H9 (cell line): ENCODE measurements around the gene GBP2. TPM values are rescaled to one million over a fixed set of nuclear protein-coding genes. Genes with fewer than 3 reads are reported as not detected.

Source experiments
- DNase-seq: peaks from one replicate; pipeline ENCODE4 v3.0.0-alpha.2; 2017
- H2AFZ ChIP-seq: one replicate; pipeline ENCODE4 v1.6.1; 2013; ENCODE audit warnings: mild to moderate bottlenecking, low read length, control low read depth, moderate library complexity
- H2AK5ac ChIP-seq: 2 replicates; pipeline ENCODE4 v1.6.1; 2013; ENCODE audit warnings: low read length, control low read depth, mixed read lengths; ENCODE audit not compliant: insufficient read length
- H2BK120ac ChIP-seq: one replicate; pipeline ENCODE4 v1.6.1; 2013; ENCODE audit warnings: low read depth, mild to moderate bottlenecking, low read length, control low read depth, inconsistent platforms; ENCODE audit not compliant: poor library complexity, severe bottlenecking
- H2BK12ac ChIP-seq: 2 replicates; pipeline ENCODE4 v1.6.1; 2013; ENCODE audit warnings: low read length, control low read depth, mixed read lengths, low read depth; ENCODE audit not compliant: insufficient read length
- H2BK15ac ChIP-seq: 2 replicates; pipeline ENCODE4 v1.6.1; 2013; ENCODE audit warnings: low read depth, low read length, control low read depth
- H2BK20ac ChIP-seq: one replicate; pipeline ENCODE4 v1.6.1; 2013; ENCODE audit warnings: low read depth, mild to moderate bottlenecking, low read length, control low read depth, inconsistent platforms; ENCODE audit not compliant: poor library complexity, severe bottlenecking
- H2BK5ac ChIP-seq: 2 replicates; pipeline ENCODE4 v1.6.1; 2013; ENCODE audit warnings: low read length, control low read depth, mixed read lengths; ENCODE audit not compliant: insufficient read length
- H3K14ac ChIP-seq: 2 replicates; pipeline ENCODE4 v1.6.1; 2013; ENCODE audit warnings: low read length, control low read depth; ENCODE audit not compliant: insufficient read depth
- H3K18ac ChIP-seq: 2 replicates; pipeline ENCODE4 v1.6.1; 2013; ENCODE audit warnings: low read depth, mild to moderate bottlenecking, mixed read lengths, low read length, control low read depth; ENCODE audit not compliant: insufficient read length
- H3K23ac ChIP-seq: 2 replicates; pipeline ENCODE4 v1.6.1; 2013; ENCODE audit warnings: low read length, control low read depth, mixed read lengths, low read depth; ENCODE audit not compliant: insufficient read length
- H3K23me2 ChIP-seq: 2 replicates; pipeline ENCODE4 v1.6.1; 2013; ENCODE audit warnings: low read depth, mild to moderate bottlenecking, mixed read lengths, low read length, control low read depth; ENCODE audit not compliant: insufficient read length, poor library complexity, severe bottlenecking
- H3K27ac ChIP-seq: 2 replicates; pipeline ENCODE4 v1.5.1; 2013; ENCODE audit warnings: low read length, control low read depth, mixed read lengths, low read depth; ENCODE audit not compliant: insufficient read length
- H3K27me3 ChIP-seq: 2 replicates; pipeline ENCODE4 v1.6.1; 2013; ENCODE audit warnings: low read length, control low read depth, inconsistent platforms; ENCODE audit not compliant: insufficient read depth
- H3K4ac ChIP-seq: 2 replicates; pipeline ENCODE4 v1.6.1; 2013; ENCODE audit warnings: low read depth, mild to moderate bottlenecking, control low read depth, inconsistent platforms, low read length, moderate library complexity
- H3K4me1 ChIP-seq: 2 replicates; pipeline ENCODE4 v1.6.1; 2013; ENCODE audit warnings: low read length, control low read depth, inconsistent platforms; ENCODE audit not compliant: insufficient read depth
- H3K4me2 ChIP-seq: 2 replicates; pipeline ENCODE4 v1.6.1; 2013; ENCODE audit warnings: low read length, control low read depth, mixed read lengths; ENCODE audit not compliant: insufficient read length, insufficient read depth
- H3K56ac ChIP-seq: 2 replicates; pipeline ENCODE4 v1.6.1; 2013; ENCODE audit warnings: low read depth, mild to moderate bottlenecking, mixed read lengths, low read length, control low read depth; ENCODE audit not compliant: insufficient read length
- H3K79me1 ChIP-seq: 2 replicates; pipeline ENCODE4 v1.6.1; 2013; ENCODE audit warnings: low read depth, mild to moderate bottlenecking, moderate library complexity, low read length, control low read depth, inconsistent platforms; ENCODE audit not compliant: insufficient read depth, poor library complexity, severe bottlenecking
- H3K79me2 ChIP-seq: 2 replicates; pipeline ENCODE4 v1.6.1; 2013; ENCODE audit warnings: low read length, control low read depth, inconsistent platforms; ENCODE audit not compliant: insufficient read depth
- H3K9ac ChIP-seq: 2 replicates; pipeline ENCODE4 v1.6.1; 2013; ENCODE audit warnings: low read length, control low read depth, mixed read lengths; ENCODE audit not compliant: insufficient read length; ENCODE audit errors: extremely low read depth
- H3K9me3 ChIP-seq: one replicate; pipeline ENCODE4 v1.6.1; 2013; ENCODE audit warnings: low read depth, low read length, inconsistent platforms; ENCODE audit not compliant: control insufficient read depth
- H3T11ph ChIP-seq: one replicate; pipeline ENCODE4 v1.6.1; 2013; ENCODE audit warnings: mild to moderate bottlenecking, low read length, control low read depth, inconsistent platforms
- H4K20me1 ChIP-seq: one replicate; pipeline ENCODE4 v1.6.1; 2013; ENCODE audit not compliant: control insufficient read depth, insufficient read length, insufficient read depth
- H4K5ac ChIP-seq: 2 replicates; pipeline ENCODE4 v1.6.1; 2013; ENCODE audit warnings: low read depth, mild to moderate bottlenecking, mixed read lengths, low read length, control low read depth; ENCODE audit not compliant: insufficient read length
- H4K8ac ChIP-seq: replicated peaks from 2 replicates; pipeline ENCODE4 v1.6.1; 2013; ENCODE audit warnings: low read length, control low read depth, mixed read lengths, low read depth; ENCODE audit not compliant: insufficient read length
- H4K91ac ChIP-seq: 2 replicates; pipeline ENCODE4 v1.6.1; 2013; ENCODE audit warnings: low read depth, mild to moderate bottlenecking, moderate library complexity, mixed read lengths, low read length, control low read depth; ENCODE audit not compliant: insufficient read length
- H3K27ac Mint-ChIP-seq, 3 experiments: 2 replicates in 2 of 3; 3 replicates in 1 of 3; pipeline ENCODE4 v1.8.0; 2020 to 2021; ENCODE audit warnings: mixed read lengths in 3 of 3, mild to moderate bottlenecking in 1 of 3, moderate library complexity in 1 of 3
- H3K27me3 Mint-ChIP-seq: 2 replicates; pipeline ENCODE4 v1.8.0; 2021; ENCODE audit warnings: low read depth, mild to moderate bottlenecking, moderate library complexity, mixed read lengths
- H3K36me3 Mint-ChIP-seq, 3 experiments: 2 replicates in 2 of 3; 3 replicates in 1 of 3; pipeline ENCODE4 v1.8.0; 2020 to 2021; ENCODE audit warnings: low read depth in 3 of 3, mixed read lengths in 3 of 3; ENCODE audit not compliant: insufficient read depth in 1 of 3
- H3K4me1 Mint-ChIP-seq, 2 experiments: 2 replicates each; pipeline ENCODE4 v1.8.0; 2020; ENCODE audit warnings: mixed read lengths in 2 of 2
- H3K4me3 Mint-ChIP-seq, 2 experiments: 2 replicates in 1 of 2; 3 replicates in 1 of 2; pipeline ENCODE4 v1.8.0; 2020 to 2021; ENCODE audit warnings: mild to moderate bottlenecking in 2 of 2, mixed read lengths in 2 of 2, moderate library complexity in 1 of 2
- H3K9me3 Mint-ChIP-seq, 2 experiments: 2 replicates in 1 of 2; 3 replicates in 1 of 2; pipeline ENCODE4 v1.8.0; 2020; ENCODE audit warnings: mild to moderate bottlenecking in 2 of 2, mixed read lengths in 2 of 2, moderate library complexity in 1 of 2
- WGBS: extraction: QIAGEN DNeasy Blood & Tissue Kit; methylation state at CpG from one replicate; pipeline ENCODE4 v1.1.7; 2013; ENCODE audit warnings: missing lambda C conversion rate, low lambda C conversion rate, mixed read lengths; ENCODE audit not compliant: insufficient read length; ENCODE audit errors: extremely low coverage; 5-methylcytosine and 5-hydroxymethylcytosine counted together
- total RNA-seq: library from RNA; stranded (reverse); gene quantifications from 2 replicates; pipeline ENCODE4 v1.2.1, GENCODE V29; 2021
- TF ChIP-seq, protein P1 (sequence below): fragments of 200-600 bp; sonication (generic); conservative IDR thresholded peaks from 3 replicates; pipeline ENCODE4 v1.8.0; 2021; ENCODE audit warnings: antibody characterized with exemption, mild to moderate bottlenecking

The GBP2 gene
- total RNA-seq, 1 experiment from 2014 or later, result not detected

DNA sequence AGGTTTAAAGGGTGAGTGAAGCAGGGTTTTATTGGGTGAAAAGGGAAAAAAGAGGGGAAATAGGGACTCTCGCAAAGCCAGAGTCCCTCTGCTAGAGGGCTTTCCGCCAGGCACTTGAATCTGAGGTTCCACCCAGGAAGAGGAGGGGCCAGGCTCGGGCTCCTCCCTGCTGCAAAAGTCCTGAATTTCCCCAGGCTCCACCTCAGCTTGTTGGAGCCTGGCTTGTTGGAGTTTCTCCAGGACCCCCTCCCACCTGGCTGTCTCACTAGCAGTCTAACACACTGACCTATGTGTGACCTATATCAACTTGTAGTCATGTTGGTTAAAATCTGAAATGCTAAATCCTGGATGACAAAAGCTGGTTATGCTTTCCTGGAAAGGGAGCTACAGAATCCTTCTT lies 25.5 kb downstream of the GBP2 start:
- H3K79me2 ChIP-seq, result no peaks in the 10 kb centered on the region
- H2BK15ac ChIP-seq, result no peak overlapping the region
- Mint-ChIP-seq H3K4me3 (no peak overlapping the region), H3K9me3 (peaks cover 18 to 21% of the 10 kb centered on the region in 2 experiments), H3K27me3 (no peaks in the 10 kb centered on the region), H3K27ac (peak overlapping the region in 1 of 3 experiments; percentile 9; a peak in 1 of 7 replicates), H3K4me1 (peaks cover 9 to 13% of the 10 kb centered on the region in 2 experiments), H3K36me3 (peaks cover 2 to 14% (median 13%) of the 10 kb centered on the region in 3 experiments)
- TF ChIP-seq, protein P1, sequence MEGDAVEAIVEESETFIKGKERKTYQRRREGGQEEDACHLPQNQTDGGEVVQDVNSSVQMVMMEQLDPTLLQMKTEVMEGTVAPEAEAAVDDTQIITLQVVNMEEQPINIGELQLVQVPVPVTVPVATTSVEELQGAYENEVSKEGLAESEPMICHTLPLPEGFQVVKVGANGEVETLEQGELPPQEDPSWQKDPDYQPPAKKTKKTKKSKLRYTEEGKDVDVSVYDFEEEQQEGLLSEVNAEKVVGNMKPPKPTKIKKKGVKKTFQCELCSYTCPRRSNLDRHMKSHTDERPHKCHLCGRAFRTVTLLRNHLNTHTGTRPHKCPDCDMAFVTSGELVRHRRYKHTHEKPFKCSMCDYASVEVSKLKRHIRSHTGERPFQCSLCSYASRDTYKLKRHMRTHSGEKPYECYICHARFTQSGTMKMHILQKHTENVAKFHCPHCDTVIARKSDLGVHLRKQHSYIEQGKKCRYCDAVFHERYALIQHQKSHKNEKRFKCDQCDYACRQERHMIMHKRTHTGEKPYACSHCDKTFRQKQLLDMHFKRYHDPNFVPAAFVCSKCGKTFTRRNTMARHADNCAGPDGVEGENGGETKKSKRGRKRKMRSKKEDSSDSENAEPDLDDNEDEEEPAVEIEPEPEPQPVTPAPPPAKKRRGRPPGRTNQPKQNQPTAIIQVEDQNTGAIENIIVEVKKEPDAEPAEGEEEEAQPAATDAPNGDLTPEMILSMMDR, result no peak
- no peak overlapping the region for H3K9ac ChIP-seq
- H3K27ac ChIP-seq, result no peak overlapping the region
- H3K18ac ChIP-seq, result no peak overlapping the region
- no peak overlapping the region for H3K4me2 ChIP-seq
- H3K4me1 ChIP-seq, result no peaks in the 10 kb centered on the region
- H4K5ac ChIP-seq, result no peak overlapping the region
- no peaks in the 10 kb centered on the region for H3K27me3 ChIP-seq
- H4K8ac ChIP-seq, result no peak overlapping the region
- H2AFZ ChIP-seq, result no peak overlapping the region
- H3K56ac ChIP-seq, result no peak overlapping the region
- H2BK5ac ChIP-seq, result no peak overlapping the region
- no peak overlapping the region for H2BK20ac ChIP-seq
- WGBS, result no CpG with 5 or more reads among the region's 3 CpGs
- H3K4ac ChIP-seq, result no peak overlapping the region
- H3K9me3 ChIP-seq, result no peaks in the 10 kb centered on the region
- H3K23me2 ChIP-seq, result no peaks in the 10 kb centered on the region
- no peak overlapping the region for H2AK5ac ChIP-seq
- no peak overlapping the region for H3K23ac ChIP-seq
- H2BK120ac ChIP-seq, result no peak overlapping the region
- no peak overlapping the region for H3T11ph ChIP-seq
- H4K20me1 ChIP-seq, result no peaks in the 10 kb centered on the region
- H4K91ac ChIP-seq, result no peak overlapping the region
- H2BK12ac ChIP-seq, result no peak overlapping the region
- no peaks in the 10 kb centered on the region for H3K79me1 ChIP-seq
- DNase-seq, result peak; percentile 31
- no peak overlapping the region for H3K14ac ChIP-seq
